ENCODE data around the gene OR6J1.

Gene OR6J1

GRCh38 chr14:22598099-22598895 lies 45.9 kb downstream of the OR6J1 start, which contains the start of gene ABHD4:
Gene ABHD4 (plus strand): TSS chr14:22598300. CDS start chr14:22598307, 7 bp downstream.
- peak within 1 kb of the TSS; percentile 80 to 85 for H3K27ac ChIP-seq (ENCODE audit: low read depth in 2 of 2, low read length in 2 of 2)
- H3K9me3 ChIP-seq (ENCODE audit: control insufficient read depth in 2 of 2, low read length in 2 of 2), result no peaks in the 10 kb centered on the region
- H3K27me3 ChIP-seq (ENCODE audit: control insufficient read depth in 2 of 2, insufficient read depth in 2 of 2, low read length in 2 of 2), result no peaks in the 10 kb centered on the region
- H3K36me3 ChIP-seq (ENCODE audit: control insufficient read depth in 2 of 2, insufficient read depth in 2 of 2, low read length in 2 of 2), result peaks cover 19 to 20% of the 10 kb centered on the region in 2 donors
- peak within 1 kb of the TSS; percentile 76 to 80 for H3K4me3 ChIP-seq (ENCODE audit: low read length in 2 of 2)
- peak within 1 kb of the TSS; percentile 71 to 86 for H3K9ac ChIP-seq (ENCODE audit: low read depth in 1 of 2, low read length in 2 of 2)
- H3K4me1 ChIP-seq (ENCODE audit: control insufficient read depth in 2 of 2, insufficient read depth in 2 of 2, low read length in 2 of 2), result peaks cover 12 to 20% of the 10 kb centered on the region in 2 donors

- Histone ChIP-seq H3K4me1 (ENCODE audit: control insufficient read depth in 2 of 2, insufficient read depth in 2 of 2, low read length in 2 of 2) (peaks cover 16 to 24% of the 10 kb centered on the region in 2 donors), H3K9ac (ENCODE audit: low read depth in 1 of 2, low read length in 2 of 2) (peak overlapping the region; percentile 71 to 86), H3K4me3 (ENCODE audit: low read length in 2 of 2) (peak overlapping the region; percentile 76 to 80), H3K9me3 (ENCODE audit: control insufficient read depth in 2 of 2, low read length in 2 of 2) (no peaks in the 10 kb centered on the region), H3K27me3 (ENCODE audit: control insufficient read depth in 2 of 2, insufficient read depth in 2 of 2, low read length in 2 of 2) (no peaks in the 10 kb centered on the region), H3K27ac (ENCODE audit: low read depth in 2 of 2, low read length in 2 of 2) (peak overlapping the region; percentile 80 to 85), H3K36me3 (ENCODE audit: control insufficient read depth in 2 of 2, insufficient read depth in 2 of 2, low read length in 2 of 2) (peaks cover 14% of the 10 kb centered on the region in 2 donors)
Measured at GRCh38 chr14:22597771-22598098, 46.4 kb downstream of the OR6J1 start.

- no peak overlapping the region for H3K27ac ChIP-seq (ENCODE audit: low read depth in 2 of 2, low read length in 2 of 2)
- H3K27me3 ChIP-seq (ENCODE audit: control insufficient read depth in 2 of 2, insufficient read depth in 2 of 2, low read length in 2 of 2), result no peaks in the 10 kb centered on the region
- H3K36me3 ChIP-seq (ENCODE audit: control insufficient read depth in 2 of 2, insufficient read depth in 2 of 2, low read length in 2 of 2), result peaks cover 10% of the 10 kb centered on the region in 2 donors
- no peaks in the 10 kb centered on the region for H3K9me3 ChIP-seq (ENCODE audit: control insufficient read depth in 2 of 2, low read length in 2 of 2)
- no peak overlapping the region for H3K9ac ChIP-seq (ENCODE audit: low read depth in 1 of 2, low read length in 2 of 2)
- H3K4me3 ChIP-seq (ENCODE audit: low read length in 2 of 2), result peak overlapping the region in 1 of 2 donors; percentile 76
- H3K4me1 ChIP-seq (ENCODE audit: control insufficient read depth in 2 of 2, insufficient read depth in 2 of 2, low read length in 2 of 2), result peaks cover 16 to 24% of the 10 kb centered on the region in 2 donors
Measured at GRCh38 chr14:22597265-22597664, 46.9 kb downstream of the OR6J1 start.

- H3K9me3 ChIP-seq (ENCODE audit: control insufficient read depth in 2 of 2, low read length in 2 of 2), result no peaks in the 10 kb centered on the region
- H3K36me3 ChIP-seq (ENCODE audit: control insufficient read depth in 2 of 2, insufficient read depth in 2 of 2, low read length in 2 of 2), result peaks cover 1% of the 10 kb centered on the region in 2 donors
- no peak overlapping the region for H3K27ac ChIP-seq (ENCODE audit: low read depth in 2 of 2, low read length in 2 of 2)
- H3K4me1 ChIP-seq (ENCODE audit: control insufficient read depth in 2 of 2, insufficient read depth in 2 of 2, low read length in 2 of 2), result peaks cover 16 to 24% of the 10 kb centered on the region in 2 donors
- no peak overlapping the region for H3K9ac ChIP-seq (ENCODE audit: low read depth in 1 of 2, low read length in 2 of 2)
- no peak overlapping the region for H3K4me3 ChIP-seq (ENCODE audit: low read length in 2 of 2)
- no peaks in the 10 kb centered on the region for H3K27me3 ChIP-seq (ENCODE audit: control insufficient read depth in 2 of 2, insufficient read depth in 2 of 2, low read length in 2 of 2)
Measured at GRCh38 chr14:22596354-22596879, 47.7 kb downstream of the OR6J1 start.

GRCh38 chr14:22594156-22594716 lies 49.9 kb downstream of the OR6J1 start:
- Histone ChIP-seq H3K27ac (ENCODE audit: low read depth in 2 of 2, low read length in 2 of 2) (peak overlapping the region; percentile 9 to 29), H3K36me3 (ENCODE audit: control insufficient read depth in 2 of 2, insufficient read depth in 2 of 2, low read length in 2 of 2) (no peaks in the 10 kb centered on the region)

GRCh38 chr14:22593601-22594000 lies 50.6 kb downstream of the OR6J1 start:
- peaks cover 16 to 19% of the 10 kb centered on the region in 2 donors for H3K4me1 ChIP-seq (ENCODE audit: control insufficient read depth in 2 of 2, insufficient read depth in 2 of 2, low read length in 2 of 2)
- H3K9me3 ChIP-seq (ENCODE audit: control insufficient read depth in 2 of 2, low read length in 2 of 2), result no peaks in the 10 kb centered on the region
- no peaks in the 10 kb centered on the region for H3K27me3 ChIP-seq (ENCODE audit: control insufficient read depth in 2 of 2, insufficient read depth in 2 of 2, low read length in 2 of 2)
- no peak overlapping the region for H3K9ac ChIP-seq (ENCODE audit: low read depth in 1 of 2, low read length in 2 of 2)
- peak overlapping the region in 1 of 2 donors; percentile 29 for H3K27ac ChIP-seq (ENCODE audit: low read depth in 2 of 2, low read length in 2 of 2)
- H3K4me3 ChIP-seq (ENCODE audit: low read length in 2 of 2), result no peak overlapping the region
- H3K36me3 ChIP-seq (ENCODE audit: control insufficient read depth in 2 of 2, insufficient read depth in 2 of 2, low read length in 2 of 2), result no peaks in the 10 kb centered on the region

More at GRCh38 chr14:22594156-22594716, 49.9 kb downstream of the OR6J1 start:
- Histone ChIP-seq H3K4me3 (ENCODE audit: low read length in 2 of 2) (no peak overlapping the region), H3K4me1 (ENCODE audit: control insufficient read depth in 2 of 2, insufficient read depth in 2 of 2, low read length in 2 of 2) (peaks cover 17 to 26% of the 10 kb centered on the region in 2 donors), H3K9me3 (ENCODE audit: control insufficient read depth in 2 of 2, low read length in 2 of 2) (no peaks in the 10 kb centered on the region), H3K9ac (ENCODE audit: low read depth in 1 of 2, low read length in 2 of 2) (no peak overlapping the region), H3K27me3 (ENCODE audit: control insufficient read depth in 2 of 2, insufficient read depth in 2 of 2, low read length in 2 of 2) (no peaks in the 10 kb centered on the region)

- H3K27ac ChIP-seq (ENCODE audit: low read depth in 2 of 2, low read length in 2 of 2), result peak overlapping the region in 1 of 2 donors; percentile 29
- no peaks in the 10 kb centered on the region for H3K27me3 ChIP-seq (ENCODE audit: control insufficient read depth in 2 of 2, insufficient read depth in 2 of 2, low read length in 2 of 2)
- no peaks in the 10 kb centered on the region for H3K36me3 ChIP-seq (ENCODE audit: control insufficient read depth in 2 of 2, insufficient read depth in 2 of 2, low read length in 2 of 2)
- H3K4me3 ChIP-seq (ENCODE audit: low read length in 2 of 2), result no peak overlapping the region
- H3K9me3 ChIP-seq (ENCODE audit: control insufficient read depth in 2 of 2, low read length in 2 of 2), result no peaks in the 10 kb centered on the region
- peaks cover 20 to 22% of the 10 kb centered on the region in 2 donors for H3K4me1 ChIP-seq (ENCODE audit: control insufficient read depth in 2 of 2, insufficient read depth in 2 of 2, low read length in 2 of 2)
- H3K9ac ChIP-seq (ENCODE audit: low read depth in 1 of 2, low read length in 2 of 2), result no peak overlapping the region
Measured at GRCh38 chr14:22593189-22593588, 51.0 kb downstream of the OR6J1 start.

GRCh38 chr14:22589096-22589839 lies 54.9 kb downstream of the OR6J1 start, which contains the start of gene DAD1:
Gene DAD1 (minus strand): TSS chr14:22589224. CDS start chr14:22589157, 67 bp downstream.
- Histone ChIP-seq H3K9ac (ENCODE audit: low read depth in 1 of 2, low read length in 2 of 2) (peak within 1 kb of the TSS; percentile 97 to 98), H3K36me3 (ENCODE audit: control insufficient read depth in 2 of 2, insufficient read depth in 2 of 2, low read length in 2 of 2) (no peaks in the 10 kb centered on the region), H3K4me3 (ENCODE audit: low read length in 2 of 2) (peak within 1 kb of the TSS; percentile 98 to 100), H3K27me3 (ENCODE audit: control insufficient read depth in 2 of 2, insufficient read depth in 2 of 2, low read length in 2 of 2) (no peaks in the 10 kb centered on the region), H3K9me3 (ENCODE audit: control insufficient read depth in 2 of 2, low read length in 2 of 2) (no peaks in the 10 kb centered on the region), H3K27ac (ENCODE audit: low read depth in 2 of 2, low read length in 2 of 2) (peak within 1 kb of the TSS; percentile 97 to 99), H3K4me1 (ENCODE audit: control insufficient read depth in 2 of 2, insufficient read depth in 2 of 2, low read length in 2 of 2) (peaks cover 23 to 27% of the 10 kb centered on the region in 2 donors)

GRCh38 chr14:22588526-22589095 lies 55.5 kb downstream of the OR6J1 start:
- Histone ChIP-seq H3K4me1 (ENCODE audit: control insufficient read depth in 2 of 2, insufficient read depth in 2 of 2, low read length in 2 of 2) (peaks cover 21 to 24% of the 10 kb centered on the region in 2 donors), H3K27ac (ENCODE audit: low read depth in 2 of 2, low read length in 2 of 2) (peak overlapping the region; percentile 92 to 99)

More at GRCh38 chr14:22588526-22589095, 55.5 kb downstream of the OR6J1 start:
- H3K27me3 ChIP-seq (ENCODE audit: control insufficient read depth in 2 of 2, insufficient read depth in 2 of 2, low read length in 2 of 2), result no peaks in the 10 kb centered on the region
- peaks cover 0 to 5% of the 10 kb centered on the region in 2 donors for H3K36me3 ChIP-seq (ENCODE audit: control insufficient read depth in 2 of 2, insufficient read depth in 2 of 2, low read length in 2 of 2)
- H3K9ac ChIP-seq (ENCODE audit: low read depth in 1 of 2, low read length in 2 of 2), result peak overlapping the region; percentile 97 to 98
- H3K4me3 ChIP-seq (ENCODE audit: low read length in 2 of 2), result peak overlapping the region; percentile 98 to 100
- H3K9me3 ChIP-seq (ENCODE audit: control insufficient read depth in 2 of 2, low read length in 2 of 2), result no peaks in the 10 kb centered on the region

Measured in mucosa of rectum (tissue), 2 donors.